GM21737 (cell line): ENCODE results near the gene CYP39A1.

Experiments
- ATAC-seq: cut with Tn5 transposase; IDR thresholded peaks from one replicate; pipeline ENCODE4 v1.9.1; 2021; ENCODE audit warnings: mild to moderate bottlenecking, moderate library complexity; ENCODE audit not compliant: unreplicated experiment

CYP39A1 gene

GRCh38 chr6:46592740-46593139 lies 59.9 kb downstream of the CYP39A1 start:
- no peak for ATAC-seq

- no peak for ATAC-seq
Measured at GRCh38 chr6:46592046-46592445, 60.6 kb downstream of the CYP39A1 start.

- ATAC-seq, result no peak
Measured at GRCh38 chr6:46590765-46591164, 61.9 kb downstream of the CYP39A1 start.

DNA sequence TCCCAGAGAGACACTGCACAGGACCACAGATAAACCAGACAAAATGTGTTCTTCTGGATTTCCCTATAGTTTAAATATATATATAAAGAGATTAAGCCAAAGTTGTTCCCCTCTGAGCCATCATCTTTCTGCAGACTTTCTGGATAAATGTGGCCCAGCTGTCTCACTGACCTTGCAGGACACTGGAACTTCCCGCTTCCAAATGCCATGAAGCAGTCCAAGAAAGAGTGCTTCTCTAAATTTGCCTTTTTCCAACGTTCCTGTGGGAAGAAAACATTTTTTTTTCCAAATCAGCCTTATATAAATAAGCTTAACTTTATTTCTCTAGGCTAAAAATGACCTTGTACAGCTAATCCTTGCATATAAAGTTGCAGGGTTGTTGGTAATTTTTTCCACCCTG lies 65.7 kb downstream of the CYP39A1 start:
- no peak for ATAC-seq

DNA sequence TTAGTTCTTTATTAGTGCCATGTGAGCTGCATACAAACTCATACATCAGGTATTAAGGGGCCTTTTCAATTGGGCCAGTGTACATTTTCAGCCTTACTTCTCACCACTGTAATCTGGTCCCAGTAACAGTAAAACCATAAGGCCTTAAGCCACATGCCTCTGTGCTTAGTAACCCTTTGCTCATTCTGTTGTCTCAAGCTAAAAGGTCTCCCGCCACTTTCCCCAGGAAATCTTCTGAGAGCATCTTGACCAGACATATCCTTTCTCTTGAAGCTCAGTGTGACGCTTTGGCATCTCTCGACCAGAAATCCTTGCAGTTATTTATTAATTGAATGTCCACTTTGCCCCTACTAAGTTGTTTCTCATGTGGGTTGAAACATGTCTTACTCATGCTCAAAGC lies 68.0 kb downstream of the CYP39A1 start:
- no peak for ATAC-seq

GRCh38 chr6:46583721-46584120 lies 68.9 kb downstream of the CYP39A1 start:
- ATAC-seq, result no peak

DNA sequence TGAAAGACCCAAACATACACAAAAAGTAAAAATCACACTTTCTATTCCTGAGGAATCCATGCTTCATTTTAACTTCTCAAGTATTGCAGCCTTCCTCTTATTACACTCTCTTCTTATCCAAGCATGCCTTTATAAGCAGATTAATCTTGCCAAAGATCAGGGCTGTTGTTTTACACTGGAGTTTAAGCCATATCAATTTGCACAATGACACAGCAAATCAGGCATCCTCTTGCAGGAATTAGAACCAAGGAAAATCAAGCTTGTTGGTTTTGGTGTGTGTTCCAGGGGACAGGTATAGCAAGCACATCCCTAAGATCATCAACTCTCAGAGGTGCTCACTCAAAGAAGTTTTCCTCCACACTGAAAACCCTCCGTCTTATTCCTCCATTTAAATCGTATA lies 69.5 kb downstream of the CYP39A1 start:
- ATAC-seq, result no peak

DNA sequence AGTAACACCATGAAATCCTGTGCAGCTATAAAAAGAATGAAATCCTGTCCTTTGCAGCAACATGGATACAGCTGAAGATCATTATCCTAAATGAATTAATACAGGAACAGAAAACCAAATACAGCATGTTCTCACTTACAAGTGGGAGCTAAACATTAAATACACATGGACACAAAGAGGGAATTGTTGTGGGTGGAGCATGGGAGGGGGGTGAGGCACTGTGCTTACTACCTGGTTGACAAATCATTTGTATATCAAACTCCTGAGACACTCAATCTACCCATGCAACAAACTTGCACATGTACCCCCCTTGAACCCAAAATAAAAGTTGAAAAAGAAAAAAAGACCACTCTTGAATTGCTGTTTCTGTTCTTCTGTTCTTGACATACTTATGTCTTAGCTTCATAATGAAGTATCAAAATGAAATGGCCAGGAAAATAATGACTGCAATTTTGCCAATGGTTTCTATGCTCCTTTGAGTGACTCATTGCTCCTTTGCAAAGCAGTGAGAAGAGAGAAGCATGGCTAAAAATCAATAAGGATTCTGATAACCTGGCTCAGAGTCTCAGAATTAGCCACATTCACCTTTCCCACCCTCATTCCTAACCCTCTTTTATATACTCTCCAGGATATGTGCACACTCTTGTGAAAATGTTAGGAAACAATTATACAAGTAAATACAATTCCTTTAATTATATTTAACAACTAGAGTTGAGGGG lies 71.0 kb downstream of the CYP39A1 start:
- ATAC-seq, result no peak

DNA sequence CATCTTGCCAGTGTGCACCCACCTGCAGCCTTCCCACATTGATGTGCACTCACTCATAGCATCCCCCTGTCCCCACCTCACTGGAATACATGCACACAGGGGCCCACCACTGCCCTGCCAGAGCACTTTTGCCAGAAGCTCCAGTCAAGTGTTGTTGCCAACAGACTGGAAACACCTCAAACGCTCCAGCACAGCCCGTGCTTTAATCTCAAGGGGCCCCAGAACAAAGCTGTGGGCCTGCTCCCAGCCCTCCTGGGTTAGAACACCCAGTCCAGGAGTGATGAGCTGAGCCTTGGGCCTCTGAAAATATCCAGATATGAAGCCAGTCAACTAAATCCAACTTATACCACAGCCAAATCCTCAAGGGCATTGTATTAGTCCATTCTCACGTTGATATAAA lies 77.1 kb downstream of the CYP39A1 start:
- ATAC-seq, result no peak

DNA sequence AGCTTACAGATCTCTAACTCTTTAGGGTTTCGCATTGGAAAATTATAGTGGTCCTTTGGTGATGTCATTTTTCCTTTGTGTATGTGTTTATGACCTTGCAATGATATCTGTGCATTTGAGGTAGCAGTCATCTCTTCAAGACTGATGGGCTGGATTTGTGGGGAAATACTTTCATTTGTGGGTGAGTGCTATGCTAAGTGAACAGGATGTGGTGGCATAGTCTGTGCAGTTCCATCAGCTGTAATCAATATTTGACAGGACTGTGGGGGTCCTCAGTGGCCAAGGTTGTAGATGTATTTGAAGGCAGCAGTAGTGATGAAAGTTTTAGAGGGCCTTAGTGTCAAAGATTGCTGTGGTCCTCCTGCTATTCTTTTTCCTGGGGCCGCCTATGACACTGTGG lies 79.5 kb downstream of the CYP39A1 start:
- no peak for ATAC-seq

GRCh38 chr6:46565531-46565930 lies 87.1 kb downstream of the CYP39A1 start:
- ATAC-seq, result no peak

GRCh38 chr6:46563924-46564323 lies 88.7 kb downstream of the CYP39A1 start:
- no peak for ATAC-seq

- no peak for ATAC-seq
Measured at GRCh38 chr6:46556053-46556452, 96.6 kb downstream of the CYP39A1 start.

GRCh38 chr6:46555129-46555528 lies 97.5 kb downstream of the CYP39A1 start:
- no peak for ATAC-seq

DNA sequence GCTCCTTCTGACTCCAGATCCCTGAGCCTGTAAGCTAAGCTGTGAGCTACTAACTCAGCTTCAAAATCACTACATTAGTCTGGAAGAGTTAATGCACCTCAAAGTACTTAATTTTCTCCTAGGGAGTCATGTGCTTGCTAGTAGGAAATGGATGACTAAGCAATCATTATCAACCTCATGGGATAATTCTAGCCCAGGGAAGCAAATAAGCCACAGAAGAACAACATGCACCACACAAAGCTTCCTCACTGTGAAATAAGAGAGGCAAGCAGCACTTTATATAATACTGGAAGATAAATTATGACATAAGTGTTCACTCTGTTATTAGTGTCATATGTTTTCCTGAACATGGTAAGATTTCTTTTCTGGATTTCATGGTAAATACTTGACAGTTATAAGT lies 103.5 kb downstream of the CYP39A1 start:
- no peak for ATAC-seq

- no peak for ATAC-seq
Measured at GRCh38 chr6:46541556-46541955, 111.1 kb downstream of the CYP39A1 start.

DNA sequence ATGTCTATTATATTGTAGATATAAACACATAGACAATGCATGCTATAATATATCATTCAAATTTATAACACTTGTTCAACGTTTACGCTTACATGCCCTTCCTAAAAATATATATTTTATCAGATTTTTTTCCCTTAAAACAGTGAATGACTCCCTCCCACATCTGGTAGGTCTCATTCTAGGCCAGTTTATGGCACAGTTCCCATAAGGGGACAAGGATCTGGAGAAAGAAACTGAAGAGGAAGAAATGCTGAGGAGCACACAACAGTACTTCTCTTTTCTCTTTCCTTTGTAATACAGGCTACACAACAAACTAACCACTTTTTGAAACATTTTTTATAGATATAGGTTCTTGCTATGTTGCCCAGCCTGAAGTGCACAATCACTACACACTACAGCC lies 112.8 kb downstream of the CYP39A1 start:
- ATAC-seq, result no peak

GRCh38 chr6:46538800-46539480 lies 113.7 kb downstream of the CYP39A1 start:
- ATAC-seq, result no peak

GRCh38 chr6:46530896-46531295 lies 121.7 kb downstream of the CYP39A1 start:
- ATAC-seq, result no peak

GRCh38 chr6:46528961-46529750 lies 123.5 kb downstream of the CYP39A1 start:
- no peak for ATAC-seq

GRCh38 chr6:46526607-46527006 lies 126.0 kb downstream of the CYP39A1 start:
- no peak for ATAC-seq

- no peak for ATAC-seq
Measured at GRCh38 chr6:46525583-46525982, 127.0 kb downstream of the CYP39A1 start.
